Tibial nerve (tissue), 4 donors: Measurements from ENCODE around the gene TAF6. TPM values are rescaled to one million over a fixed set of nuclear protein-coding genes. Genes with fewer than 3 reads are reported as not detected.

Source experiments
- DNase-seq, 2 donors: peaks; one replicate each; pipeline ENCODE4 v3.0.0-alpha.2; 2019; ENCODE audit warnings: low spot score in 2 of 2
- H3K27ac ChIP-seq, 4 donors: fragments of 200-600 bp; sonication (generic) in 3 of 4; one replicate each; pipeline ENCODE4 v1.5.1; 2017 to 2019; ENCODE audit warnings: mild to moderate bottlenecking in 1 of 4
- H3K27me3 ChIP-seq, 2 donors: fragments of 200-600 bp; sonication (generic) in 1 of 2; one replicate each; pipeline versions ENCODE4 v1.5.1 to v1.6.0; 2017 to 2019
- H3K36me3 ChIP-seq, 3 donors: fragments of 200-600 bp; sonication (generic); one replicate each; pipeline ENCODE4 v1.5.1; 2018 to 2019
- H3K4me1 ChIP-seq, 4 donors: fragments of 200-600 bp; sonication (generic) in 3 of 4; one replicate each; pipeline ENCODE4 v1.5.1; 2017 to 2019
- H3K4me3 ChIP-seq, 4 donors: fragments of 200-600 bp; sonication (generic) in 3 of 4; one replicate each; pipeline ENCODE4 v1.5.1; 2017 to 2019; ENCODE audit warnings: mild to moderate bottlenecking in 1 of 4, moderate library complexity in 1 of 4
- H3K9me3 ChIP-seq, 4 donors: fragments of 200-600 bp; sonication (generic) in 3 of 4; one replicate each; pipeline ENCODE4 v1.5.1; 2017 to 2019
- CTCF ChIP-seq, 5 experiments: fragments of 200-600 bp in 3 of 5; fragments of 450-650 bp in 2 of 5; sonication (generic) in 3 of 5; IDR thresholded peaks; one replicate each; pipeline ENCODE4 v1.5.1; 2016 to 2019; ENCODE audit warnings: antibody characterized with exemption in 5 of 5, mild to moderate bottlenecking in 3 of 5, moderate library complexity in 2 of 5
- EP300 ChIP-seq, 2 donors: sonication (generic); formaldehyde crosslinking; IDR thresholded peaks; one replicate each; pipeline ENCODE4 v1.6.1; 2017; ENCODE audit warnings: antibody characterized with exemption in 2 of 2, mild to moderate bottlenecking in 1 of 2
- POLR2A ChIP-seq, 2 donors: fragments of 450-650 bp; IDR thresholded peaks; one replicate each; pipeline ENCODE4 v1.6.1; 2017; ENCODE audit warnings: antibody characterized with exemption in 2 of 2, mild to moderate bottlenecking in 2 of 2, moderate library complexity in 2 of 2
- WGBS, 2 donors: methylation state at CpG; one replicate each; pipeline ENCODE4 v1.1.5; 2018; 5-methylcytosine and 5-hydroxymethylcytosine counted together
- total RNA-seq, 4 donors: library from RNA; depleted of rRNA; stranded (reverse); fragments of >200 nt; gene quantifications; one replicate each; pipeline ENCODE4 v1.1.0, GENCODE V29; 2016

The TAF6 gene
- total RNA-seq, 4 donors from 2014 or later, result 46.1 to 56.9 (median 54.2) TPM

- WGBS, 2 donors, result 64 to 67% methylated on average over 4 of the region's 4 CpGs
- Histone ChIP-seq H3K36me3 (peaks cover 0 to 15% (median 0%) of the 10 kb centered on the region in 3 donors), H3K27ac (peak overlapping the region in 1 of 4 donors; percentile 76), H3K4me3 (no peak overlapping the region), H3K9me3 (no peaks in the 10 kb centered on the region), H3K4me1 (peaks cover 0 to 45% (median 31%) of the 10 kb centered on the region in 4 donors), H3K27me3 (no peaks in the 10 kb centered on the region)
- TF ChIP-seq EP300 (IDR thresholded peaks at IDR 0.05) (no peak), POLR2A (IDR thresholded peaks at IDR 0.05) (no peak), CTCF (IDR thresholded peaks at IDR 0.05) (no peak)
- no peak for DNase-seq
Measured at GRCh38 chr7:100082978-100083377, 36.2 kb downstream of the TAF6 start.

GRCh38 chr7:100081535-100082102, 37.5 kb downstream of the TAF6 start, which contains the start of gene ZNF3:
Gene ZNF3 (minus strand): TSS chr7:100081723. CDS start chr7:100077357, 4,366 bp downstream.
- Histone ChIP-seq H3K9me3 (no peaks in the 10 kb centered on the region), H3K36me3 (peaks cover 5 to 29% (median 6%) of the 10 kb centered on the region in 3 donors), H3K27ac (peak within 1 kb of the TSS; percentile 44 to 94 (median 84)), H3K27me3 (no peaks in the 10 kb centered on the region), H3K4me1 (peaks cover 0 to 52% (median 31%) of the 10 kb centered on the region in 4 donors), H3K4me3 (peak within 1 kb of the TSS; percentile 71 to 96 (median 74))
- peak; percentile 92 to 98 (median 96) for TF ChIP-seq CTCF (IDR thresholded peaks at IDR 0.05)
- TF ChIP-seq EP300 (IDR thresholded peaks at IDR 0.05), result peak in 1 of 2 donors; percentile 95
- TF ChIP-seq POLR2A (IDR thresholded peaks at IDR 0.05), result peak; percentile 14 to 52
- WGBS, 2 donors, result 1% methylated on average over 39 to 54 of the region's 55 CpGs
- DNase-seq, result peak; percentile 96 to 97

GRCh38 chr7:100080907-100081534, 38.1 kb downstream of the TAF6 start:
- Histone ChIP-seq H3K27ac (peak overlapping the region; percentile 44 to 94 (median 84)), H3K4me3 (peak overlapping the region; percentile 71 to 96 (median 74)), H3K9me3 (no peaks in the 10 kb centered on the region), H3K4me1 (peaks cover 0 to 52% (median 31%) of the 10 kb centered on the region in 4 donors), H3K36me3 (peaks cover 5 to 35% (median 11%) of the 10 kb centered on the region in 3 donors), H3K27me3 (no peaks in the 10 kb centered on the region)
- no peak for TF ChIP-seq CTCF (IDR thresholded peaks at IDR 0.05)
- no peak for TF ChIP-seq POLR2A (IDR thresholded peaks at IDR 0.05)
- no peak for TF ChIP-seq EP300 (IDR thresholded peaks at IDR 0.05)
- DNase-seq, result no peak
- WGBS, 2 donors, result 1 to 2% methylated on average over 24 to 28 of the region's 34 CpGs

- no peak for DNase-seq
- H3K4me3 ChIP-seq, result no peak overlapping the region
- H3K36me3 ChIP-seq, result peaks cover 5 to 54% (median 20%) of the 10 kb centered on the region in 3 donors
- peaks cover 0 to 52% (median 31%) of the 10 kb centered on the region in 4 donors for H3K4me1 ChIP-seq
- H3K27me3 ChIP-seq, result no peaks in the 10 kb centered on the region
- TF ChIP-seq CTCF (IDR thresholded peaks at IDR 0.05) (no peak), POLR2A (IDR thresholded peaks at IDR 0.05) (no peak), EP300 (IDR thresholded peaks at IDR 0.05) (peak in 1 of 2 donors; percentile 15)
- WGBS, 2 donors, result 34 to 49% methylated on average over 7 of the region's 7 CpGs
- no peaks in the 10 kb centered on the region for H3K9me3 ChIP-seq
- peak overlapping the region in 2 of 4 donors; percentile 52 to 94 for H3K27ac ChIP-seq
Measured at GRCh38 chr7:100079024-100079560, 40.1 kb downstream of the TAF6 start.

- TF ChIP-seq POLR2A (IDR thresholded peaks at IDR 0.05) (no peak), CTCF (IDR thresholded peaks at IDR 0.05) (no peak), EP300 (IDR thresholded peaks at IDR 0.05) (no peak)
- H3K27me3 ChIP-seq, result no peaks in the 10 kb centered on the region
- peak overlapping the region in 1 of 4 donors; percentile 2 for H3K27ac ChIP-seq
- H3K9me3 ChIP-seq, result peaks cover 0 to 8% (median 2%) of the 10 kb centered on the region in 4 donors
- WGBS, 2 donors, result 90 to 93% methylated on average over 4 of the region's 4 CpGs
- H3K4me3 ChIP-seq, result no peak overlapping the region
- peaks cover 11 to 73% (median 39%) of the 10 kb centered on the region in 3 donors for H3K36me3 ChIP-seq
- no peak for DNase-seq
- peaks cover 0 to 45% (median 24%) of the 10 kb centered on the region in 4 donors for H3K4me1 ChIP-seq
Measured at GRCh38 chr7:100077205-100077604, 42.0 kb downstream of the TAF6 start.
